H9 (cell line): ENCODE measurements around the gene LRMDA. TPM values are rescaled to one million over a fixed set of nuclear protein-coding genes. Genes with fewer than 3 reads are reported as not detected.

Experiments
- DNase-seq: peaks from one replicate; pipeline ENCODE4 v3.0.0-alpha.2; 2017
- H2AFZ ChIP-seq: one replicate; pipeline ENCODE4 v1.6.1; 2013; ENCODE audit warnings: mild to moderate bottlenecking, low read length, control low read depth, moderate library complexity
- H2AK5ac ChIP-seq: 2 replicates; pipeline ENCODE4 v1.6.1; 2013; ENCODE audit warnings: low read length, control low read depth, mixed read lengths; ENCODE audit not compliant: insufficient read length
- H2BK120ac ChIP-seq: one replicate; pipeline ENCODE4 v1.6.1; 2013; ENCODE audit warnings: low read depth, mild to moderate bottlenecking, low read length, control low read depth, inconsistent platforms; ENCODE audit not compliant: poor library complexity, severe bottlenecking
- H2BK12ac ChIP-seq: 2 replicates; pipeline ENCODE4 v1.6.1; 2013; ENCODE audit warnings: low read length, control low read depth, mixed read lengths, low read depth; ENCODE audit not compliant: insufficient read length
- H2BK15ac ChIP-seq: 2 replicates; pipeline ENCODE4 v1.6.1; 2013; ENCODE audit warnings: low read depth, low read length, control low read depth
- H2BK20ac ChIP-seq: one replicate; pipeline ENCODE4 v1.6.1; 2013; ENCODE audit warnings: low read depth, mild to moderate bottlenecking, low read length, control low read depth, inconsistent platforms; ENCODE audit not compliant: poor library complexity, severe bottlenecking
- H2BK5ac ChIP-seq: 2 replicates; pipeline ENCODE4 v1.6.1; 2013; ENCODE audit warnings: low read length, control low read depth, mixed read lengths; ENCODE audit not compliant: insufficient read length
- H3K14ac ChIP-seq: 2 replicates; pipeline ENCODE4 v1.6.1; 2013; ENCODE audit warnings: low read length, control low read depth; ENCODE audit not compliant: insufficient read depth
- H3K18ac ChIP-seq: 2 replicates; pipeline ENCODE4 v1.6.1; 2013; ENCODE audit warnings: low read depth, mild to moderate bottlenecking, mixed read lengths, low read length, control low read depth; ENCODE audit not compliant: insufficient read length
- H3K23ac ChIP-seq: 2 replicates; pipeline ENCODE4 v1.6.1; 2013; ENCODE audit warnings: low read length, control low read depth, mixed read lengths, low read depth; ENCODE audit not compliant: insufficient read length
- H3K23me2 ChIP-seq: 2 replicates; pipeline ENCODE4 v1.6.1; 2013; ENCODE audit warnings: low read depth, mild to moderate bottlenecking, mixed read lengths, low read length, control low read depth; ENCODE audit not compliant: insufficient read length, poor library complexity, severe bottlenecking
- H3K27ac ChIP-seq: 2 replicates; pipeline ENCODE4 v1.5.1; 2013; ENCODE audit warnings: low read length, control low read depth, mixed read lengths, low read depth; ENCODE audit not compliant: insufficient read length
- H3K27me3 ChIP-seq: 2 replicates; pipeline ENCODE4 v1.6.1; 2013; ENCODE audit warnings: low read length, control low read depth, inconsistent platforms; ENCODE audit not compliant: insufficient read depth
- H3K4ac ChIP-seq: 2 replicates; pipeline ENCODE4 v1.6.1; 2013; ENCODE audit warnings: low read depth, mild to moderate bottlenecking, control low read depth, inconsistent platforms, low read length, moderate library complexity
- H3K4me1 ChIP-seq: 2 replicates; pipeline ENCODE4 v1.6.1; 2013; ENCODE audit warnings: low read length, control low read depth, inconsistent platforms; ENCODE audit not compliant: insufficient read depth
- H3K4me2 ChIP-seq: 2 replicates; pipeline ENCODE4 v1.6.1; 2013; ENCODE audit warnings: low read length, control low read depth, mixed read lengths; ENCODE audit not compliant: insufficient read length, insufficient read depth
- H3K56ac ChIP-seq: 2 replicates; pipeline ENCODE4 v1.6.1; 2013; ENCODE audit warnings: low read depth, mild to moderate bottlenecking, mixed read lengths, low read length, control low read depth; ENCODE audit not compliant: insufficient read length
- H3K79me1 ChIP-seq: 2 replicates; pipeline ENCODE4 v1.6.1; 2013; ENCODE audit warnings: low read depth, mild to moderate bottlenecking, moderate library complexity, low read length, control low read depth, inconsistent platforms; ENCODE audit not compliant: insufficient read depth, poor library complexity, severe bottlenecking
- H3K79me2 ChIP-seq: 2 replicates; pipeline ENCODE4 v1.6.1; 2013; ENCODE audit warnings: low read length, control low read depth, inconsistent platforms; ENCODE audit not compliant: insufficient read depth
- H3K9ac ChIP-seq: 2 replicates; pipeline ENCODE4 v1.6.1; 2013; ENCODE audit warnings: low read length, control low read depth, mixed read lengths; ENCODE audit not compliant: insufficient read length; ENCODE audit errors: extremely low read depth
- H3K9me3 ChIP-seq: one replicate; pipeline ENCODE4 v1.6.1; 2013; ENCODE audit warnings: low read depth, low read length, inconsistent platforms; ENCODE audit not compliant: control insufficient read depth
- H3T11ph ChIP-seq: one replicate; pipeline ENCODE4 v1.6.1; 2013; ENCODE audit warnings: mild to moderate bottlenecking, low read length, control low read depth, inconsistent platforms
- H4K20me1 ChIP-seq: one replicate; pipeline ENCODE4 v1.6.1; 2013; ENCODE audit not compliant: control insufficient read depth, insufficient read length, insufficient read depth
- H4K5ac ChIP-seq: 2 replicates; pipeline ENCODE4 v1.6.1; 2013; ENCODE audit warnings: low read depth, mild to moderate bottlenecking, mixed read lengths, low read length, control low read depth; ENCODE audit not compliant: insufficient read length
- H4K8ac ChIP-seq: replicated peaks from 2 replicates; pipeline ENCODE4 v1.6.1; 2013; ENCODE audit warnings: low read length, control low read depth, mixed read lengths, low read depth; ENCODE audit not compliant: insufficient read length
- H4K91ac ChIP-seq: 2 replicates; pipeline ENCODE4 v1.6.1; 2013; ENCODE audit warnings: low read depth, mild to moderate bottlenecking, moderate library complexity, mixed read lengths, low read length, control low read depth; ENCODE audit not compliant: insufficient read length
- H3K27ac Mint-ChIP-seq, 3 experiments: 2 replicates in 2 of 3; 3 replicates in 1 of 3; pipeline ENCODE4 v1.8.0; 2020 to 2021; ENCODE audit warnings: mixed read lengths in 3 of 3, mild to moderate bottlenecking in 1 of 3, moderate library complexity in 1 of 3
- H3K27me3 Mint-ChIP-seq: 2 replicates; pipeline ENCODE4 v1.8.0; 2021; ENCODE audit warnings: low read depth, mild to moderate bottlenecking, moderate library complexity, mixed read lengths
- H3K36me3 Mint-ChIP-seq, 3 experiments: 2 replicates in 2 of 3; 3 replicates in 1 of 3; pipeline ENCODE4 v1.8.0; 2020 to 2021; ENCODE audit warnings: low read depth in 3 of 3, mixed read lengths in 3 of 3; ENCODE audit not compliant: insufficient read depth in 1 of 3
- H3K4me1 Mint-ChIP-seq, 2 experiments: 2 replicates each; pipeline ENCODE4 v1.8.0; 2020; ENCODE audit warnings: mixed read lengths in 2 of 2
- H3K4me3 Mint-ChIP-seq, 2 experiments: 2 replicates in 1 of 2; 3 replicates in 1 of 2; pipeline ENCODE4 v1.8.0; 2020 to 2021; ENCODE audit warnings: mild to moderate bottlenecking in 2 of 2, mixed read lengths in 2 of 2, moderate library complexity in 1 of 2
- H3K9me3 Mint-ChIP-seq, 2 experiments: 2 replicates in 1 of 2; 3 replicates in 1 of 2; pipeline ENCODE4 v1.8.0; 2020; ENCODE audit warnings: mild to moderate bottlenecking in 2 of 2, mixed read lengths in 2 of 2, moderate library complexity in 1 of 2
- WGBS: extraction: QIAGEN DNeasy Blood & Tissue Kit; methylation state at CpG from one replicate; pipeline ENCODE4 v1.1.7; 2013; ENCODE audit warnings: missing lambda C conversion rate, low lambda C conversion rate, mixed read lengths; ENCODE audit not compliant: insufficient read length; ENCODE audit errors: extremely low coverage; 5-methylcytosine and 5-hydroxymethylcytosine counted together
- total RNA-seq: library from RNA; stranded (reverse); gene quantifications from 2 replicates; pipeline ENCODE4 v1.2.1, GENCODE V29; 2021
- TF ChIP-seq, protein P1 (sequence below): fragments of 200-600 bp; sonication (generic); conservative IDR thresholded peaks from 3 replicates; pipeline ENCODE4 v1.8.0; 2021; ENCODE audit warnings: antibody characterized with exemption, mild to moderate bottlenecking

The LRMDA gene
- total RNA-seq, 1 experiment from 2014 or later = 1.8 TPM

DNA sequence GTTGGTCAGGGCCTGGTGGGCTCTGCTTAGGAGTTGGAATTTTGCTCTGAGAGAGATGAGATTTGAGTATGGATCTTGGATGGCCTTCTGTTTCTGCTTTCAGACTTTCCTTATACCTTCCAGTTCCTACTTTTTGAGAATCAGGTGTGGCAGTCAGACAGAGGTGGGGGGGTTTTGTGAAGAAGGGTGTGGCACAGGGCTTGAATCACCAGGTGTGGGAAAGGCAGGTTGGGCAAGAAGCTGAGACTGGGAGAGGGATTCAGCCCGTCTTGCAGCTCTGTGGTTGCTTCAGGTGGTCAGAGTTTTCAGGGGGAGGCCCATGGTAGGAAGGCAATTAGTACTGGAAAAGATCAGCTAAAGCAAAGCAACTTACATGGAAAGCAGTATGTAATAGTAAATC lies 340.2 kb downstream of the LRMDA start:
- Histone ChIP-seq H3T11ph (no peak overlapping the region), H3K4me2 (no peak overlapping the region), H4K8ac (no peak overlapping the region), H3K79me1 (no peaks in the 10 kb centered on the region), H3K27me3 (no peaks in the 10 kb centered on the region), H2AK5ac (no peak overlapping the region), H3K23ac (no peak overlapping the region), H3K27ac (no peak overlapping the region), H3K56ac (no peak overlapping the region), H2BK20ac (no peak overlapping the region), H3K79me2 (no peaks in the 10 kb centered on the region), H3K4me1 (no peaks in the 10 kb centered on the region), H4K5ac (no peak overlapping the region), H2BK5ac (no peak overlapping the region), H3K9me3 (no peaks in the 10 kb centered on the region), H2BK15ac (no peak overlapping the region), H3K4ac (no peak overlapping the region), H3K23me2 (no peaks in the 10 kb centered on the region), H4K91ac (no peak overlapping the region), H3K9ac (no peak overlapping the region), H2BK12ac (no peak overlapping the region), H4K20me1 (no peaks in the 10 kb centered on the region), H3K18ac (no peak overlapping the region), H2AFZ (no peak overlapping the region), H3K14ac (no peak overlapping the region), H2BK120ac (no peak overlapping the region)
- H3K4me1 Mint-ChIP-seq = peaks cover 3 to 5% of the 10 kb centered on the region in 2 experiments; a peak in 2 of 4 replicates
- H3K27me3 Mint-ChIP-seq = peaks cover 4% of the 10 kb centered on the region; the same call in 1 of the 2 replicates
- H3K36me3 Mint-ChIP-seq = no peaks in the 10 kb centered on the region
- no CpG with 5 or more reads among the region's 1 CpG for WGBS
- TF ChIP-seq, protein P1, sequence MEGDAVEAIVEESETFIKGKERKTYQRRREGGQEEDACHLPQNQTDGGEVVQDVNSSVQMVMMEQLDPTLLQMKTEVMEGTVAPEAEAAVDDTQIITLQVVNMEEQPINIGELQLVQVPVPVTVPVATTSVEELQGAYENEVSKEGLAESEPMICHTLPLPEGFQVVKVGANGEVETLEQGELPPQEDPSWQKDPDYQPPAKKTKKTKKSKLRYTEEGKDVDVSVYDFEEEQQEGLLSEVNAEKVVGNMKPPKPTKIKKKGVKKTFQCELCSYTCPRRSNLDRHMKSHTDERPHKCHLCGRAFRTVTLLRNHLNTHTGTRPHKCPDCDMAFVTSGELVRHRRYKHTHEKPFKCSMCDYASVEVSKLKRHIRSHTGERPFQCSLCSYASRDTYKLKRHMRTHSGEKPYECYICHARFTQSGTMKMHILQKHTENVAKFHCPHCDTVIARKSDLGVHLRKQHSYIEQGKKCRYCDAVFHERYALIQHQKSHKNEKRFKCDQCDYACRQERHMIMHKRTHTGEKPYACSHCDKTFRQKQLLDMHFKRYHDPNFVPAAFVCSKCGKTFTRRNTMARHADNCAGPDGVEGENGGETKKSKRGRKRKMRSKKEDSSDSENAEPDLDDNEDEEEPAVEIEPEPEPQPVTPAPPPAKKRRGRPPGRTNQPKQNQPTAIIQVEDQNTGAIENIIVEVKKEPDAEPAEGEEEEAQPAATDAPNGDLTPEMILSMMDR = no peak
- no peak for DNase-seq
- no peak overlapping the region for H3K4me3 Mint-ChIP-seq
- H3K9me3 Mint-ChIP-seq = peaks cover 0 to 2% of the 10 kb centered on the region in 2 experiments; a peak in 2 of 5 replicates
- H3K27ac Mint-ChIP-seq = peak overlapping the region in 1 of 3 experiments; percentile 3; a peak in 1 of 7 replicates
